Endometrial microvascular endothelial cells (primary cell): ENCODE data around the gene SH2D5. TPM values are rescaled to one million over a fixed set of nuclear protein-coding genes. Genes with fewer than 3 reads are reported as not detected.
"Not testable (repeated sequence)": the region's sequence is repeated elsewhere in the genome, so short reads cannot be mapped to it uniquely, and the experiment has no call there.

Experiments used
- in situ Hi-C: cut with HindIII; loops from 2 replicates; pipeline ENCODE4 v1.10.0; 2017; ENCODE audit warnings: low sequenced_read_pairs, low pct_unique_long_range_greater_than_20kb; ENCODE audit errors: inconsistent ontology term
- total RNA-seq: library from RNA; depleted of rRNA; stranded (reverse); fragments of >200 nt; gene quantifications from one replicate; pipeline ENCODE4 v1.2.3, GENCODE V29; 2015; ENCODE audit errors: inconsistent ontology term

The SH2D5 gene
- total RNA-seq, 1 donor from 2014 or later: 1.5 TPM

DNA sequence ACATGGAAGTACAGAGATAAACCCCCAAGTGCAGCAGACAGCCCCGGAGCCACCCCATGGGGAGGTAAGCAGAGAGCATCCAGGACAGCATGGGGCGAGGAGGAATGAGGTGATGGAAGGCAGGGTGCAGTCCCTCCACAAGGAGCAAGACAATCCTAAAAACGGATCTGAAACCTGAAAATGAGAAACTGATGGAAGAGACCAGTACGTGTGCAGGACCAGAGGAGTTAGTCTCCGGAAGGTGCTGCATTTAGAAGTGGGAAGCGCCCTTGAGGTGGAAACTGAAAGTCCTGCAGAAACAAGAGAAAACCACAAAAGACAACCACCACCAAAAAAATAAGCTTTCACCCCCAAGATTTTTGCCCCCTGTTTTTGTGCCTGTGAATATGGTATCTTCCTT is 53.9 kb downstream of the SH2D5 start:
- in situ Hi-C loops: no loop called here

DNA sequence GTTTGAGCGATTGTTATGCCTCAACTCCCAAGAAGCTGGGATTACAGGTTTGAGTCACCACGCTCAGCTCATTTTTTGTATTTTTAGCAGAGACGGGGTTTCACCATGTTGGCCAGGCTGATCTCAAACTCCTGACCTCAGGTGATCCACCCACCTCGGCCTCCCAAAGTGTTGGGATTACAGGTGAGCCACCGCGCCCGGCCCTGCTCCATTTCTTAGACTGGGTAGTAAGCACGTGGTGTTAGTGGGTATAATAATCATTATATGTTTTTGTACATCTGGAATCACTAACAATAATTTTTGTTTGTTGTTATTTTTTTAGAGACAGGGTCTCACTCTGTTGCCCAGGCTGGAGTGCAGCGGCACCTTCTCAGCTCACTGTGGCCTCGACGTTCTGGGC is 58.9 kb downstream of the SH2D5 start:
- in situ Hi-C loops: not testable (repeated sequence)

DNA sequence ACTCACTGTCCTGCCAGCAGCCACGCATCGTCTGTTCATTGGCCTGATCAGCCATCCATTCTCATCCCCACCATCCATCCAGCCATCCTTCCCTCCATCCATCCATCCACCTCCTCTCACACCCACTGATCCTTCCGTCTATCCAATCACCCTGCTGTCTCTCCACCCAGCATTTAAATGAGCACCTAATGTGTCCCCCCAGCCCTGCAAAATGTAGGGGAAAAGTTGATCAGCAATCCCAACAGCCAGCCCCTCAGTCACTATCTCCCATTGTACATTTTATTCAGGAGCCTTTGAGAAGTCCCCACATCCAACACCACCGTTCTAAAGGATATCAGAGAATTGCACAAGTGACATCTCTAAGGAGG is 60.3 kb downstream of the SH2D5 start:
- in situ Hi-C loops: no loop called here

DNA sequence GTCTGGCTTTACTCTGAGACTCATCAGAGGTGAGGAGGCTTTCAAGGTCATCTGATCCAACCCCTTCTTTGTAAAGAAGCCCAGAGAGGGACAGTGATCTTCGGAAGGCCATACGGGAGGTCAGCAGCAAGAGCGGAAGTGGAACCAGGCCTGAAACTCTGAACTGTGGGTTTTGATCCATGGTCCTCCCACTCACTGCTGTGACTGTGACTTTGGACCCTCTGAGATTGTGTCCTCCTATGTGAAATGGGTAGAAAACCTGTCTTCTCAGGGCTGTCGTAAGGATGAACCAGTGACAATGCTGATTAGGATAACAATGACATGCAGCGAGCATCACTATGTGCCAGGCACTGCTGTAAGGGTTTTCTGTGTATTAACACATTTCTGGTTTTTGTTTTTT is 61.6 kb downstream of the SH2D5 start:
- in situ Hi-C loops: no loop called here

Other genes starting within 250 kb of the SH2D5 start
- gene CAMK2N1, start 246.5 kb downstream of the SH2D5 start, total RNA-seq: 3.3 TPM
- gene MUL1, start 224.6 kb downstream of the SH2D5 start, total RNA-seq: 32.7 TPM
- not detected for gene FAM43B, start 180.1 kb downstream of the SH2D5 start, total RNA-seq
- gene CDA, start 143.6 kb downstream of the SH2D5 start, total RNA-seq: 9.1 TPM
- 43.0 TPM for gene PINK1, start 99.2 kb downstream of the SH2D5 start, total RNA-seq
- 429 TPM for gene DDOST, start 71.3 kb downstream of the SH2D5 start, total RNA-seq
- 26.4 TPM for gene KIF17, start 14.7 kb downstream of the SH2D5 start, total RNA-seq
- 182 TPM for gene HP1BP3, start 54.6 kb upstream of the SH2D5 start, total RNA-seq